PC-9 (cell line): Measurements from ENCODE around the gene VDR.

Experiments
- CTCF ChIP-seq: fragments of 200-600 bp; sonication (generic); conservative IDR thresholded peaks from 2 replicates; pipeline ENCODE4 v1.6.1; 2017; ENCODE audit warnings: mixed run types, antibody characterized with exemption, mild to moderate bottlenecking, moderate library complexity
- EZH2 ChIP-seq: fragments of 200-600 bp; sonication (generic); IDR thresholded peaks from 2 replicates; pipeline ENCODE4 v1.8.0; 2017; ENCODE audit warnings: antibody characterized with exemption, low read depth

GRCh38 chr12:47930634-47931033, 25.8 kb upstream of the VDR start:
- TF ChIP-seq CTCF (no peak), EZH2 (no peak)
